ENCODE results near the gene CCIN.
"Not testable (repeated sequence)": the region's sequence is repeated elsewhere in the genome, so short reads cannot be mapped to it uniquely, and the experiment has no call there.

DNA sequence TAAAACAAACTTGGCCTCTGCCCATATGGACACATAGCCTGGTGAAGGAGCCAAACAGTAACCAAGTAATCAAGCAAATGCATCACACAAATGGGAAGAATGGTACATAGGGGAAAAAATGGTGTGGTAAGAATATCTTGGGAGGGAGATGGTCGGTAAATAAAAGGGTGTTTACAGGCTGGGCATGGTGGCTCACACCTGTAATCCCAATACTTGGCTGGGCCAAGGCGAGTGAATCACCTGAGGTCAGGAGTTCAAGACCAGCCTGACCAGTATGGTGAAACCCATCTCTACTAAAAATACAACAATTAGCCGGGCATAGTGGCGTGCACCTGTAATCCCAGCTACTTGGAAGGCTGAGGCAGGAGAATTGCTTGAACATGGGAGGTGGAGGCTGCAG is 9.7 kb upstream of the CCIN start:
- TF ChIP-seq YY1 (IDR thresholded peaks at IDR 0.05; ENCODE audit: extremely low read depth, insufficient replicate concordance, low read depth, low read length); ZFX (IDR thresholded peaks at IDR 0.05); POLR2A (IDR thresholded peaks at IDR 0.05; ENCODE audit: borderline replicate concordance, extremely low read depth, insufficient read depth, insufficient read length); SRF (IDR thresholded peaks at IDR 0.05; ENCODE audit: low read depth); RAD21 (IDR thresholded peaks at IDR 0.05; ENCODE audit: low read depth): not testable (repeated sequence)
- TF ChIP-seq, protein P1, sequence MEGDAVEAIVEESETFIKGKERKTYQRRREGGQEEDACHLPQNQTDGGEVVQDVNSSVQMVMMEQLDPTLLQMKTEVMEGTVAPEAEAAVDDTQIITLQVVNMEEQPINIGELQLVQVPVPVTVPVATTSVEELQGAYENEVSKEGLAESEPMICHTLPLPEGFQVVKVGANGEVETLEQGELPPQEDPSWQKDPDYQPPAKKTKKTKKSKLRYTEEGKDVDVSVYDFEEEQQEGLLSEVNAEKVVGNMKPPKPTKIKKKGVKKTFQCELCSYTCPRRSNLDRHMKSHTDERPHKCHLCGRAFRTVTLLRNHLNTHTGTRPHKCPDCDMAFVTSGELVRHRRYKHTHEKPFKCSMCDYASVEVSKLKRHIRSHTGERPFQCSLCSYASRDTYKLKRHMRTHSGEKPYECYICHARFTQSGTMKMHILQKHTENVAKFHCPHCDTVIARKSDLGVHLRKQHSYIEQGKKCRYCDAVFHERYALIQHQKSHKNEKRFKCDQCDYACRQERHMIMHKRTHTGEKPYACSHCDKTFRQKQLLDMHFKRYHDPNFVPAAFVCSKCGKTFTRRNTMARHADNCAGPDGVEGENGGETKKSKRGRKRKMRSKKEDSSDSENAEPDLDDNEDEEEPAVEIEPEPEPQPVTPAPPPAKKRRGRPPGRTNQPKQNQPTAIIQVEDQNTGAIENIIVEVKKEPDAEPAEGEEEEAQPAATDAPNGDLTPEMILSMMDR (IDR thresholded peaks at IDR 0.05 in 2 of 3, conservative IDR thresholded peaks at IDR 0.05 in 1 of 3; ENCODE audit: borderline replicate concordance in 1 of 3, insufficient read depth in 1 of 3, low read depth in 2 of 3, low read length in 2 of 3): not testable (repeated sequence)

Measured in HCT116 (cell line).